NCI-H774 (cell line): Measurements from ENCODE around the gene EVX2.

ENCODE experiments used
- DNase-seq: peaks from one replicate; lab custom pipeline; 2025; lab: John Stamatoyannopoulos, UW

EVX2 gene

DNA sequence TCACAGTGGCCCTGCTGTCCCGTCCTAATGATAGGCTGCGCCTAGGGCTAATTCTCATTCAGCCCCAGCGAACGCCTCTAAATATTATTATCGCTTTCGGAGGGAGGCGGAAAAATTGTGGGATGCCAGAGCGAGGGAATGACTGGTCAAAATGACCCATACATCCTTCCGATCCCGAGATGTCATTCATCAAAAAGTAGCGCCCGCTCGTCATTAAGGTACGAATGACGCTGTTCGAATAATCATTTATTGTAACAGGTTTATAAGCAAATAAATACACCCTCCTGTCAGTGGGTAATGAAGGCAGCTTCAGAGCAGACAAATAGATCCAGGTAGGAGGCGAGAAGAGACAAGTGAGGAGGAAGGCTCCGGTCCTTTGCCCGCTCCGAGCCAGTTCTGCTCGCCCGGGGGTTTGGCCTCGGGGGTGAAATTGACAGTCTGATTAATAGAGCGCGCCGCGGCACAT, at the start of gene EVX2:
Gene EVX2, minus strand, starts transcription at position 167 of the 466 bp plus-strand sequence. CDS start 186 bp downstream, outside the sequence.
- DNase-seq, result no peak

DNA sequence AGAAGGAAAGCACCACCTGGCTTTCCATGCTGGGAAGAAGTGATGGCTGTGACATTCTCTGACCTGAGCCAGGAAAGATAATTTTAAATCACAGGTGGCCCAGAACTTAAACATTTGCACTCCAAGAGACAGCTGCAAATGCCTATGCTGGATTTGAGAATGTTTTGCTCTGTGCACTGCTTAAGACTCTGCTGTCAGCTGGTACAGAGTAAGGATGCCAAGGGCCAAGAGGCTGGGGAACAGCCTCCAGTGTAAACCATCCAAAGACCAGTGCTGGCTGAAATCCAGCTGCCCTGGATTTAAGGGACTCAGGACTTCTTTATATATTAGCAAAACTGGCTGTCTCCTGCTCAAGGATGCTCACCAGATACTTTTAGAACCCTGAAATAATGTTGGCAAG, 49.6 kb upstream of the EVX2 start:
- DNase-seq, result no peak

DNA sequence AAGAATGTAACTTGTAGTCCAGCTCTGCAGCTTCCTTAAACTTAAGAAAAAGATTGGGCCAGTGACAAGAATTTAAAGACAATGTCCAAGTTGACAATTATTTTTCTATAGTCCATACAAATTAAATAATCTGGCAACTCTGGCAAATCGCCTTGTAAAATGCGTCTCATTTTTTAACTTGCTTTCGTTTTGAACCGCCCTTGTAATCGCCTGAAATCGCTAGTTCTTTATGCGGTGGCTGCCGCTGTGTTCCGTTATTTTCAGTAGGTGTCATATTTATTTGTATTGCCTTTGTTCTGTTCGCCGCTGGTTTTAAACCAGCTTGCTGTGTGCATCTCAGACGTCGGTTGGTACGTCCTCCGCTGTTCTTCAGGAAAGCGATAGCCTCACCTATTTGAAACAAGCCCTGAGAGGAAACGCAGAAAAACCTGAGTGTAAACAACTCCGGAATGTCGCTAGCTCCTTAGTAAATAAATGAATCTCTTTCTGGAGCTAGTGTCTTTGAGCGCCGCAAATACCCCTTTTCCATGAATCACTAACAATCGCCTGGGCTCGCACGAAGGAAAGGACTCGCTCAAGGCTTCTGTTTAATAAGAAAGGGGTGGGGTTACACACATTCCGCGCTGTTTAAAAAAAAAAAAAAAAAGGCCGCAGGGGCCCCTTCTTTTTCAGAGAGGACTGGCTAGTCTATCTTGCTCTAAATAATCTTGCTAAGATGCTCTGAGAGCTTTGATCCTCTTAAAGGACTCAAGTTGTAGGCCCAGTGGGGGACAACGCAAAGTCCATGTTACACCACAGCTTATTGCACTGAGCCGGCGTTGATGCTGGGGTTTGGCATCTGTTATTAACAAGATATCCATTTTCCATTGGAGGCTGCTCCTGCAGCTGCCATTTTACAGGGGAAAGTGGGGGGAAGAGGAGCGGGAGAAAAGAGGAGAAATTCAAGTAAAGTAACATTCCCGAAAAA, 48.7 kb upstream of the EVX2 start:
- DNase-seq, result no peak

DNA sequence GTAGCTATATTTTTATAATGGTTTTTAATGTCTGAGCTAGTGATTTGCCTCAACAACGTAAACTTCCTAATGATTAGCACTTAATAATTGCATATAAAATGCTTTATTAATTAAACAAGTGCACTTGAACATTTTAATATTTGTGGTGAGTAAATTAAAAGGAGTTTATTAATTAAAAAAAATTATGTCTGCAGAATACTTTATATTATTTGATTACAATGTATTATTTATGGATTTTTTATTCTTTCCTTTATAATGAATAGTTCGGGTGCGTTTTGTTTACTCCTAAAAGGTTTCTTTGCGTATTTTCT, 48.0 kb upstream of the EVX2 start:
- DNase-seq, result no peak

DNA sequence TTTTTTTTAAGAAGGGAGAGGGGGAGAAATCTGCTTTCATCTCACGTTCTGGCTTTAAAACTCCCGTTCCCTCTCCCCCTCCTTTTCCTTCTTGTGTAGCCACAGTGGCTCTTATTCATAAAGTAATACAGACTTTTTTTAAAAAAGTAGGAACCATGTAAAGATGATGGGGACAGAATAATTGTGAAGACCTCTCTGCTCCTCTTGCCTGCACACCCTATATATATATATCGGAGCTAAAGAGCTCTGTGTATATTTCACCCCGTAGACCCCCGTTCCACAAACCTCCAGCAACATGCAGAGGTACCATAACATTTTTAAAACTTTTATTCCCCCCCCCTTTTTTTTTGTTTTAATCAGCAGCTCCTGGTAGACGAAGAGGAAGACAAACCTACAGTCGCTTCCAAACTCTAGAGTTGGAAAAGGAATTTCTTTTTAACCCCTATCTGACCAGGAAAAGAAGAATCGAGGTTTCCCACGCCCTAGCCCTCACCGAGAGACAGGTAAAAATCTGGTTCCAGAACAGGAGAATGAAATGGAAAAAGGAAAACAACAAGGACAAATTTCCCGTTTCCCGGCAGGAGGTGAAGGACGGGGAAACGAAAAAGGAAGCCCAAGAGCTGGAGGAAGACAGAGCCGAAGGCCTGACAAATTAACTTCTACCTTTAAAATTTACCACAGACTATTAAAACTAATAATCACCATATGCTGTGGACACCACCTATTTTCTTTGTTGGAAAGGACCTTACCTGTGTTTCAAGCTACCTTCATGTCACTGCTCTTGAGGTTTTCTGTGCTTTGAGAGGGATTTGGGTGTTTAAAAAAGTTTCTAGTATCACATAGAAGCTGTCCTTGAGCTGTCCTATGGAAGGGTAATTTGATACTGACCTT, 47.4 kb upstream of the EVX2 start:
- no peak for DNase-seq

DNA sequence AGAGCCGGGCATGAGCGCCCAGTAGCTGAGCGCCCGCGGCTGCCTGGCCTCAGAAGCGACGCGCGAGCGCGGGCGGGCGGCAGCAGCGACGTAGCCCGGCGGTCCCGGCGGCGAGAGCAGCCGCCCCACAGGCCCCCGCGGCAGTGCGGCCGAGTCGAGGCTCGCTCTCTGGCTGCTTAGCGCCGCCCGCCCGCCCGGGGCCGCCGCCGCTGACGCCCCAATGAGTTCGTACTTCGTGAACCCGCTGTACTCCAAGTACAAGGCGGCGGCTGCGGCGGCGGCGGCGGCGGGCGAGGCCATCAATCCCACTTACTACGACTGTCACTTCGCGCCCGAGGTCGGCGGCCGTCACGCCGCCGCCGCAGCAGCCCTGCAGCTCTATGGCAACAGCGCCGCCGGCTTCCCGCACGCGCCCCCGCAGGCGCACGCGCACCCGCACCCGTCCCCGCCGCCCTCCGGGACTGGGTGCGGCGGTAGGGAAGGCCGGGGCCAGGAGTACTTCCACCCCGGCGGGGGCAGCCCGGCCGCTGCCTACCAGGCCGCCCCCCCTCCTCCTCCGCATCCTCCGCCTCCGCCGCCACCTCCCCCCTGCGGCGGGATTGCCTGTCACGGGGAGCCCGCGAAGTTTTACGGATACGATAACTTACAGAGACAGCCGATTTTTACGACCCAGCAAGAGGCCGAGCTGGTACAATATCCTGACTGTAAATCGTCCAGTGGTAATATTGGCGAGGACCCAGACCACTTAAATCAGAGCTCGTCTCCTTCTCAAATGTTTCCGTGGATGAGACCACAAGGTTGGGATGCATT, 46.6 kb upstream of the EVX2 start:
- DNase-seq, result peak; percentile 50

DNA sequence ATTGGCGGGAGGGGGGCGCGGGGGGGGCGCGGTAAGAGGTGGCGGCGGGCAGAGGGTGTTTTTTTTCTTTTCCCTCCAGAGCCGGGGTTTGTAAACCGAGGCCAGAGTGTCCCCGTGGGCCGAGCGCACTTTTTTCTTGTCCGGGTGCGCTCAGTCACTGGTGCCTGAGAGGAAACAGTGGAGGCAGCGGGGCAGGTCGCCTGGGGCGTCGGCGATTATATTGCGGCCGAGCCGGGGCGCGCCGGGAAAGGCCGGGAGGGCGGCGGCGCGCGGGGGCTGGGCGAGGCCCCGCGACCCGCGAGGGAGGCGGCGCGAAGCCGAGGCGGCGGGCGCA, 46.0 kb upstream of the EVX2 start:
- DNase-seq, result peak; percentile 50

DNA sequence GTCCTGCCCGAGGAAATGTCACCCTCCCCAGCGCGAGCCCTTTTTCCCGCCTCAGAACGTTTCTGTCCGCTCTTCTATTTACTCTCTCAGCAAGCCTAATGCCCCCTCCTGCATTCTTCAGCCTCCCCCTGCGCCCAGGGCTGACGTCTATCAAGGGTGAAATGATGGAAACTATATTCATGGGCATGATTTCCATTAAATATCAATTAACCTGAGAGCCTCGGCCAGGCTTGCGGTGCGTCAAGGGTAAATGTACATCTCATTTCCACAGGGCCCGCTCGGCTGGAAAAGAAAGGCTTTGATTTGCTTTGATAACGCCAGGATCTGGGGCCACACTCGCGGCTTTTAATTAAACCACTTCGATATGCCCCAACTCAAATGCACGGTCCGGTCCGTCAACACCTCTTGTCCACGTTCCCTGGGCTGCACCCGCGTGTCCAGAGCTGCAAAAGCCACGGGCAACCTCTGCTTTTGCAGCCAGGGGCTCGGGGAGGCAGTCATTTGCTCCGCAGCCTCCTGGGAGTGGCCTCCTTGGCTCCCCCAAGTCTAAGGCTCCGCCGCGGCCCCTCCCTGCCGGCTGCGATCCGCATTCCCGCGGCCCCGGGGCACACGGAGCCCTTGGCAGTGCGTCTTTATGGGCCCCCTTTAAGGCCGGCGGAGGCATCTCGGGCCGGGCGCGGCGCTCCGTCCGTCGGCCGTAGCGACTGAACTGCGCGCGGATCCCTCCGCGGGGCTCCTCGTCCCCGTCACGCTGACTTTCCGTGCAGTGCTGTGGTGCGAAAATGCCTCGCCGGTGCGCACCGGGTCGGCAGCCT, 45.4 kb upstream of the EVX2 start, which contains the start of gene HOXD8:
Gene HOXD8, plus strand, starts transcription at position 724 of the 815 bp plus-strand sequence. CDS start 662 bp downstream, outside the sequence.
- DNase-seq, result peak; percentile 34

DNA sequence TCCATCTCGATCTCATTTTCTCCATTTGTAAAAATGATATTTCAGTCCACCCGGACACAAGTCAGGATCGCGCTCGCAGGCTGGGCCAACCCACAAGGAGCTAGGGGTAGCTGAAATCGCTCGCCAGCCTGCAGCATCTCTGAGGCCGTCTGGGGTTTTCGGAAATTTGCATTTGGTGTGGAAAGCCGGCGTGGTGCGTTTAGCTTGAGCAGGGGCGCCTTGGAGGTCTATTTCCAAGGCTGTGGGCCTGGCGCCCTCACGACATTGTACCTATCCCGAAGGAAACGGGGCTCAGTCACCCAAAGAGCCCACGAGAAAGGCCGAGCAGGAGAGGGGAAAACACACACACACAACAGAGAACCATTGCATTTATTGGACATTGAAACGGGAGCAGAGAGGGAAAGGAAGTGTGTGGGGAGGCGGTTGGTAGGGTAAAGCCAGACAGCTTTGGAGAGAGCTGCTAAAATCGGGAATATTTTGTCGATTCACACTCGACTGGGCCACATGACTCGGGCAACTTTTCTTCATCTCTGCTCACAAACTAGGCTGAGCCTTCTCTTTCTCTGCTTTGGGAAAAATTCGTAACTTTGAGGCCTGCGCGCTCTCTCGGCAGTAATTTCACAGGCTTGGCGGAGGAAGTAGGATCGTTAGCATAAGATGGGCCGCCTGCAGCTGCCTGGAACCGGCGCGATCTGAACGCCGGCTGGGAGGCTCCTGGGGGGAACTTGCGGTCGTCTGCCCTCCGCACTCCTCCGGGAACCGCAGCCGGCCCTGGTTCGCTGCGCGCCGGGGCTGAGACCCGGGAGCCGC, 44.6 kb upstream of the EVX2 start:
- DNase-seq, result no peak

DNA sequence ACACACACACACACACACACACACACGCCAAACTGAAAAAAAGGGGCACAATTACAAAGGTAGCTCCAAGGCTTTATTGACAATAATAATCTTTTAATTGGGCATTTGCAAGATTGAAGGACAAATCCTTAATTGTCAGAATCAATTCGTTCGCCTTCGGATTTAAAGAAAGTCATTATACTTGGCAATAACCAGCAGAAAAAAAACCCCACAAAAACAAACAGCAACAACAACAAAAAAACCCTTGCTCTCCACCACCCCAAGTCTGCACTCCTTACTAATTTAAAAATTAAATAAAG, 44.0 kb upstream of the EVX2 start:
- DNase-seq, result no peak

DNA sequence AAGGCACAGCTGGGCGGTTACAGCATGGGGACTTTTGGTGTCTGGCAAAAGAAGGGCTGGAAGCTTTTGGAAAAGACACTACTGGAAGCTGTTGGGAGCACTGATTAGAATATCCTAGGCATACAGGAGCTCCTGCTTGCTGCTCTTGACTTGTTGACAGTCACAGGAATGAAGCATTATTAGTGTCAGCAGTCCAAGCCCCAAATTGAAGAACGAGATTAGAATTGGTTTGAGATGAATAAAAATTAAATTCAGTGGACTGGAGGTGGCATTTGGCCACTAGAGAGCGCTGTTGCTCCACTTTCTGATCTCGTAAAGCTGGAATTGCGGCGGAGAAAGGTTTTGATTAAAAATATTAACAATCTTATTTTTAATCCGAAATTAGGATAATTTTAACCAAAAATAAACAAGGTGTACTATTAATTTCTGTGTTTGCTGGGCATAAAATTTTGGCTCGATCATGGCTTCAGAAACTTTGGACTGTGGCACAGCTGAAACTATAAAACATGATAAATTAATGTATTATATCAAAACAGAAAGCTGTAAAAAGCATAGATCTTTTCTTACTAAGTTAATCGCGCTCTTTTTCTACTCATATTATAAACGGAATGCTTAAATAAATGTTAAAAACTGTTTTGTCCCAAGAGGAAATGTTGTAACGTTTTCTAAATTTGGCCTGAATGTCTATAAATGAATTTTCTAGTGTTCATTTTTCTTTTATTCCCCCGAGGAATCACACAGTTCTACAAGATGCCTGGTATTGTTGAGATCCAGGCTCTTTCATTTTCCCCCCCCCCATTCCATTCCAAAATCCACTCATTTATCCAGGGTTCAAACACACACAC, 43.4 kb upstream of the EVX2 start:
- DNase-seq, result peak; percentile 36

DNA sequence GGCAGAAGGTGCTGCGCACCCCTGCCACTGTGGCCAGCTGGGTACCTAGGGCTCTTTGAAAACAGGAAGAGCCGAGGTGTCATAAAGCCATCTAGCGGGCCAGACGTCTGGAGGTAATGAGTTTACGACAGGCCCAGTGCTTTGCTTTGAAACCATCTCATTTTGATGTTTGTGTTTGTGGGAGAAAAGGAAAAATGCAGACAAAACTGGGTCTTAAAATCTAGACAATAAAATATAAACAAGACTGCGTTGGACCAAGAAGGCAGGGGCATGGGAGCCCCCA, 42.0 kb upstream of the EVX2 start:
- DNase-seq, result no peak

DNA sequence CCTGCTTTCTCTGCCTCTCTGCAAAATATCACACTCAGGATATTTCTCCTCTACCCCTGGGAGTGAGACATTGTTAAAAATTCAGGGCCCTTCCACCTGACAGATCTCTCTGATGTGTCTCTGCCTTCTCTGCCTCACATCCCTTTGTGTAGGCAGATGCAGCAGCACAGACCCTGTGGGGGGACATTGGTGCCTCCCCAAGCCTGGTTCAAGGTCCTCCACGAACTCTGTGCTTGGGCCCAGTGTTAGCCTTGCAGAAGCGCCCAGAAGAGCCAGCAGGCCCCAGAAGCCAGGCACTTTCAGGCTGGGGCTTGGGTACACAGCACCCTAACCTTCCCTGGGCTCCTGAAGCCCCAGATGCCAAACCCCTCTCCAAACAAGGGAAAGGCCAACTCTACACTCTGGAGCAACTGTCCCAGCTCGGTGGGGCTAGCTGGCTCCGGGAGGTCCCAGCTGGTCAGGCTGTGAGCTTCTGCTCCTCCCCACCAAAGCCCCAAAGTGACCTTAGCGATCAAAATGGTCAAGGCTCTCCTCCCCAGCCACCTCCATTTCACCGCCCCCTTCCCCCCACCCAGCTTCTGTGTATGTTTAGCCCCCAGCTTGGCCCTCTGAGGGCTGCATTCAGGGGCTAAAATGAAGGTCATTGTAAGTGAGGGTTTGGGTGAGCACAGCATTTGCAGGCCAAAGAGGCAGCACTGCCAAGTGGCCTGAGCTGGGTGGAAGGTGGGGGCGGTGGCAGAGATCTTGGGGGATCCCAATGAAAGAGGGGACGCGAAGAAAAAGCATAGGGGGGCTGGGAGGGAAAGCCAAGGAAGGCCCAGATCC, 41.4 kb upstream of the EVX2 start:
- DNase-seq, result no peak

DNA sequence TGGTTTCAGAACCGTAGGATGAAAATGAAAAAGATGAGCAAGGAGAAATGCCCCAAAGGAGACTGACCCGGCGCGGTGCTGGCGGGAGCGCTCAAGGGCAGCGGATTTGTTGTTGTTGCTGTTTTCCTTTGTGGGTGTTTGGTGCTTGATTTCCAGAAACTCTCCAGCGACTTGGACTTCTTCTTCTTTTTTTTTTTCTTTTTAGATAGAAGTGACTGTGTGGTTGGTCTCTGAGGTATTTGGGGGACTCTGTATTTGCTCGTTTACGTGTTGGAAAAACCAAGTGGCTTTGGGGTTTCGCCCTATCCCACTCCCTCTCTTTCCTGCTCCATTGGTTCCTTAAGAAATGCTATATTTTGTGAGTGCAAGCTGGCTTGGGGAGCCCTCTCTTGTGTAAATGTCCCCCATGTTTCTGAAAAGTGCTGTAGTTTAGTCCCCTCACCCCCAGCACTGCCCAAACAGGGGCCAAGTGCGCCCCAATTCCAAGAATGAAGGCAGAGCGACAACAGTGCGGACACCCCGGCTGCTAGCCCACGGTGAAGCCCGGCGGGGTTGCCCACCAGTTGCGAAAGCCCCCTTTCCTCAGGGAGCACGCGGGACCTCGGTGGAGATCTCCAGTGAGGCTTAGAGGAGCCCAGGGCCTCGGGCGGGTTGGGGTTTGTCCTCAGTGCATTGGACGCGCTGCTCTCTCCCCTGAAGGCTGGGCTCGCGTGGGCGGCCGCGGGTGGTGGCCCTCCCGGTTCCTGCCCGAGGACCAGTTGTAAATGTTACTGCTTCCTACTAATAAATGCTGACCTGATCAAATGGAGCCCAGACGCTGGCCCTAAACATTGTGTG, 40.6 kb upstream of the EVX2 start:
- DNase-seq, result no peak

DNA sequence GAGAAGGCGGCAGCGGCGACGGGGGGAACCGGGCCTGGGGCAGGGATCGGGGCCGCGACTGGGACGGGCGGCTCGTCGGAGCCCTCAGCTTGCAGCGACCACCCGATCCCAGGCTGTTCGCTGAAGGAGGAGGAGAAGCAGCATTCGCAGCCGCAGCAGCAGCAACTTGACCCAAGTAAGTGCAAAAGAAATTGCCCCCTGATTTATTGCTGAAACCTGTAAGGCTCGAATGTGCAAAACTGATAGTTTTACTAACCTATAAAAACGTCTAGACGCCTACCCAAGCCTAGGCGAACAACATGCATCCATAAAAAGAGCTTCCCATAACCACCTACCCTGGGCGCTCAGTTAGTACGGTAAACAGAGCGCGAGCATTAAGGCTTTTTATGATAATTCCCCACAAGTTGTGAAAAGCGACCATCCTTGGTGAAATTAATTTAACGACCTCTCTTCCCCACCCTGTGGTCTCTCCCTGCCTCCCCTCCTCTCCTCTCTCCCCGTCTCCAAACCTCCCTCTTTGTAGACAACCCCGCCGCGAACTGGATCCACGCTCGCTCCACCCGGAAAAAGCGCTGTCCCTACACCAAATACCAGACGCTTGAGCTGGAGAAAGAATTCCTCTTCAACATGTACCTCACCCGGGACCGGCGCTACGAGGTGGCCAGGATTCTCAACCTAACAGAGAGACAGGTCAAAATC, 39.8 kb upstream of the EVX2 start:
- DNase-seq, result no peak

DNA sequence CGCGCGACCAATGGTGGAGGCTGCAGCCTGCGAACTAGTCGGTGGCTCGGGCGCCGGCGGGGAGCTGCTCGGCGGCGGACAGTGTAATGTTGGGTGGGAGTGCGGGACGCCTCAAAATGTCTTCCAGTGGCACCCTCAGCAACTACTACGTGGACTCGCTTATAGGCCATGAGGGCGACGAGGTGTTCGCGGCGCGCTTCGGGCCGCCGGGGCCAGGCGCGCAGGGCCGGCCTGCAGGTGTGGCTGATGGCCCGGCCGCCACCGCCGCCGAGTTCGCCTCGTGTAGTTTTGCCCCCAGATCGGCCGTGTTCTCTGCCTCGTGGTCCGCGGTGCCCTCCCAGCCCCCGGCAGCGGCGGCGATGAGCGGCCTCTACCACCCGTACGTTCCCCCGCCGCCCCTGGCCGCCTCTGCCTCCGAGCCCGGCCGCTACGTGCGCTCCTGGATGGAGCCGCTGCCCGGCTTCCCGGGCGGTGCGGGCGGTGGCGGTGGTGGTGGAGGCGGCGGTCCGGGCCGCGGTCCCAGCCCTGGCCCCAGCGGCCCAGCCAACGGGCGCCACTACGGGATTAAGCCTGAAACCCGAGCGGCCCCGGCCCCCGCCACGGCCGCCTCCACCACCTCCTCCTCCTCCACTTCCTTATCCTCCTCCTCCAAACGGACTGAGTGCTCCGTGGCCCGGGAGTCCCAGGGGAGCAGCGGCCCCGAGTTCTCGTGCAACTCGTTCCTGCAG, 39.1 kb upstream of the EVX2 start, which contains the start of gene HOXD9:
Gene HOXD9, plus strand, starts transcription at position 37 of the 728 bp plus-strand sequence. Its CDS starts 50 bp downstream, at position 87.
- DNase-seq, result no peak
